ENCODE results near the gene ELL2.

GRCh38 chr5:95973793-95974325 lies 12.2 kb upstream of the ELL2 start:
- TF ChIP-seq CTCF (optimal IDR thresholded peaks at IDR 0.05 in 1 of 3, IDR thresholded peaks at IDR 0.05 in 1 of 3, conservative IDR thresholded peaks at IDR 0.05 in 1 of 3; ENCODE audit: extremely low read depth in 1 of 3, insufficient read depth in 2 of 3, low read length in 3 of 3) (no peak), EZH2 (IDR thresholded peaks at IDR 0.05; ENCODE audit: low read length) (no peak)
